DND-41 (cell line): ENCODE data around the gene UBFD1.

Source experiments
- EZH2 ChIP-seq: IDR thresholded peaks from 3 replicates; pipeline ENCODE4 v1.6.1; 2012; ENCODE audit warnings: borderline replicate concordance, low read depth, mild to moderate bottlenecking, moderate library complexity, low read length, inconsistent platforms; ENCODE audit not compliant: severe bottlenecking
- TF ChIP-seq, protein P1 (sequence below): IDR thresholded peaks from 2 replicates; pipeline ENCODE4 v1.5.1; 2012; ENCODE audit warnings: borderline replicate concordance, low read length, moderate library complexity, mild to moderate bottlenecking; ENCODE audit not compliant: poor library complexity, severe bottlenecking; ENCODE audit errors: extremely low read depth

DNA sequence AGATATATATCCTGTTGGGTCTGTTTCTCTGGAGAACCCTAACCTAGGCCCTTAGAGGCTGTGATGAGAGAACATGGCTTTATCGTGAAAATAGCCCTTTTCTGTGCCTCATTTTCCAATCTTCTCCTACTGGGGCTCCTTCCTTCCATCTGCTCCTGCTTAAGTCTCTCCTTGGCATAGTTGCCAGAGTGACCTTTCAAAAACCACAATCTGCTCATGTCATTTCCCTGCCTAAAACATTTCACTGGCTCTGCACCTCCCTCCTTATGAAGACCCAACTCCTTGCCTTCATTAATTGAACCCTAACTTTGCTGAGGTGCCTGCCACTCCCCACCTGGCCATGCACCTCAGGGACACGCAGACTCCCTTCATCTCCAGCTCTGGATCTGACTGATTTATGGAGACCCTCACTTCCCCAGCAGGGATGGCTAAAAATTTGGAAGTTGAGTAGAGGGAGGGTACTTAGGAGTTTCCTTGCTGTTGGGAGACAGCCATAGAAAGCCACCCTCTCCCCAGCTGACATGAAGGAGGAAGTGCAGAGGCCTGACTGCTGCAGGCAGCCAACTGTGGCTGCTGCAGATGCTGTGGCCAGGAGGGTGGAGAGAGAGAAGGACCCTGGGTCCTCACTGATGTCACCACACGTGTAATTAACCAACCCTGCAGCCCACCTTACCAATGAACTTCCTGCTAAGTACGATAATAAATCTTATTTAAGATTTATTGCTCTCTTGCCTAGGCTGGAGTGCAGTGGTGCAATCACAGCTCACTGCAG, 41.0 kb upstream of the UBFD1 start:
- TF ChIP-seq, protein P1, sequence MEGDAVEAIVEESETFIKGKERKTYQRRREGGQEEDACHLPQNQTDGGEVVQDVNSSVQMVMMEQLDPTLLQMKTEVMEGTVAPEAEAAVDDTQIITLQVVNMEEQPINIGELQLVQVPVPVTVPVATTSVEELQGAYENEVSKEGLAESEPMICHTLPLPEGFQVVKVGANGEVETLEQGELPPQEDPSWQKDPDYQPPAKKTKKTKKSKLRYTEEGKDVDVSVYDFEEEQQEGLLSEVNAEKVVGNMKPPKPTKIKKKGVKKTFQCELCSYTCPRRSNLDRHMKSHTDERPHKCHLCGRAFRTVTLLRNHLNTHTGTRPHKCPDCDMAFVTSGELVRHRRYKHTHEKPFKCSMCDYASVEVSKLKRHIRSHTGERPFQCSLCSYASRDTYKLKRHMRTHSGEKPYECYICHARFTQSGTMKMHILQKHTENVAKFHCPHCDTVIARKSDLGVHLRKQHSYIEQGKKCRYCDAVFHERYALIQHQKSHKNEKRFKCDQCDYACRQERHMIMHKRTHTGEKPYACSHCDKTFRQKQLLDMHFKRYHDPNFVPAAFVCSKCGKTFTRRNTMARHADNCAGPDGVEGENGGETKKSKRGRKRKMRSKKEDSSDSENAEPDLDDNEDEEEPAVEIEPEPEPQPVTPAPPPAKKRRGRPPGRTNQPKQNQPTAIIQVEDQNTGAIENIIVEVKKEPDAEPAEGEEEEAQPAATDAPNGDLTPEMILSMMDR = no peak
- TF ChIP-seq EZH2 = no peak
